Liver (tissue), 9 donors: ENCODE results near the gene ATP11A. TPM values are rescaled to one million over a fixed set of nuclear protein-coding genes. Genes with fewer than 3 reads are reported as not detected.

Source experiments
- DNase-seq: peaks from one replicate; pipeline ENCODE4 v3.0.0-alpha.2; 2017; ENCODE audit warnings: low spot score
- H3K27ac ChIP-seq, 2 donors: one replicate each; pipeline ENCODE4 v1.7.0; 2013; ENCODE audit warnings: inconsistent platforms in 2 of 2, low read length in 2 of 2, control low read depth in 1 of 2, low read depth in 1 of 2, mild to moderate bottlenecking in 1 of 2
- H3K27me3 ChIP-seq, 4 donors: one replicate each; pipeline versions ENCODE4 v1.6.1 to v1.7.0; 2013; ENCODE audit warnings: low read length in 3 of 4, inconsistent platforms in 1 of 4, mild to moderate bottlenecking in 1 of 4, moderate library complexity in 1 of 4; ENCODE audit not compliant: control insufficient read depth in 4 of 4, insufficient read depth in 4 of 4
- H3K36me3 ChIP-seq, 4 donors: one replicate each; pipeline versions ENCODE4 v1.6.1 to v1.7.0; 2013; ENCODE audit warnings: low read length in 3 of 4, mild to moderate bottlenecking in 3 of 4, low read depth in 1 of 4, moderate library complexity in 1 of 4; ENCODE audit not compliant: control insufficient read depth in 4 of 4, insufficient read depth in 3 of 4
- H3K4me1 ChIP-seq, 4 donors: one replicate each; pipeline versions ENCODE4 v1.6.1 to v1.7.0; 2013; ENCODE audit warnings: low read length in 3 of 4, mild to moderate bottlenecking in 3 of 4, moderate library complexity in 1 of 4; ENCODE audit not compliant: control insufficient read depth in 4 of 4, insufficient read depth in 4 of 4
- H3K4me3 ChIP-seq, 3 donors: one replicate each; pipeline versions ENCODE4 v1.6.1 to v1.7.0; 2013; ENCODE audit warnings: low read length in 3 of 3, control low read depth in 1 of 3, low read depth in 1 of 3, mild to moderate bottlenecking in 1 of 3
- H3K9ac ChIP-seq, 2 donors: one replicate each; pipeline ENCODE4 v1.7.0; 2013; ENCODE audit warnings: low read length in 2 of 2, mild to moderate bottlenecking in 2 of 2, moderate library complexity in 2 of 2, control low read depth in 1 of 2, low read depth in 1 of 2
- H3K9me3 ChIP-seq, 4 donors: one replicate each; pipeline versions ENCODE4 v1.6.1 to v1.7.0; 2013; ENCODE audit warnings: low read length in 3 of 4; ENCODE audit not compliant: control insufficient read depth in 4 of 4
- ATF3 ChIP-seq: IDR thresholded peaks from 2 replicates; pipeline ENCODE4 v1.6.1; 2016; ENCODE audit warnings: antibody characterized with exemption
- EGR1 ChIP-seq, 2 donors: IDR thresholded peaks; 2 replicates each; pipeline ENCODE4 v1.6.1; 2016 to 2018; ENCODE audit warnings: antibody characterized with exemption in 2 of 2, low read depth in 2 of 2
- FOXA1 ChIP-seq: IDR thresholded peaks from 2 replicates; pipeline ENCODE4 v1.6.1; 2016; ENCODE audit warnings: antibody characterized with exemption
- GABPA ChIP-seq, 2 donors: IDR thresholded peaks in 1 of 2; conservative IDR thresholded peaks in 1 of 2; 2 replicates each; pipeline ENCODE4 v1.6.1; 2016; ENCODE audit warnings: antibody characterized with exemption in 2 of 2, mild to moderate bottlenecking in 1 of 2, moderate library complexity in 1 of 2
- HNF4A ChIP-seq, 2 donors: conservative IDR thresholded peaks; 2 replicates each; pipeline ENCODE4 v1.6.1; 2016; ENCODE audit warnings: antibody characterized with exemption in 2 of 2, mild to moderate bottlenecking in 2 of 2
- JUND ChIP-seq, 2 donors: IDR thresholded peaks; 2 replicates each; pipeline ENCODE4 v1.6.1; 2016; ENCODE audit warnings: antibody characterized with exemption in 2 of 2
- MAX ChIP-seq: IDR thresholded peaks from 2 replicates; pipeline ENCODE4 v1.6.1; 2016; ENCODE audit warnings: antibody characterized with exemption
- NR2F2 ChIP-seq: IDR thresholded peaks from 2 replicates; pipeline ENCODE4 v1.6.1; 2016; ENCODE audit warnings: antibody characterized with exemption
- RAD21 ChIP-seq, 2 donors: IDR thresholded peaks; 2 replicates each; pipeline ENCODE4 v1.6.1; 2016; ENCODE audit warnings: antibody characterized with exemption in 2 of 2, mild to moderate bottlenecking in 2 of 2
- REST ChIP-seq: IDR thresholded peaks from 2 replicates; pipeline ENCODE4 v1.6.1; 2016; ENCODE audit warnings: antibody characterized with exemption, mild to moderate bottlenecking
- RXRA ChIP-seq, 2 donors: IDR thresholded peaks; 2 replicates each; pipeline ENCODE4 v1.6.1; 2017 to 2018; ENCODE audit warnings: antibody characterized with exemption in 2 of 2, mild to moderate bottlenecking in 1 of 2
- TAF1 ChIP-seq: conservative IDR thresholded peaks from 2 replicates; pipeline ENCODE4 v1.6.1; 2016; ENCODE audit warnings: antibody characterized with exemption, mild to moderate bottlenecking
- YY1 ChIP-seq: IDR thresholded peaks from 2 replicates; pipeline ENCODE4 v1.6.1; 2016; ENCODE audit warnings: antibody characterized with exemption, mild to moderate bottlenecking
- ZBTB33 ChIP-seq: IDR thresholded peaks from 2 replicates; pipeline ENCODE4 v1.6.1; 2016; ENCODE audit warnings: antibody characterized with exemption
- WGBS: extraction: QIAGEN DNeasy Blood & Tissue Kit; methylation state at CpG from one replicate; pipeline ENCODE4 v1.1.7; 2013; 5-methylcytosine and 5-hydroxymethylcytosine counted together
- polyA plus RNA-seq, 2 donors: library from polyadenylated mRNA; stranded (reverse) in 1 of 2; unstranded in 1 of 2; fragments of 200-250 nt in 1 of 2; fragments of >200 nt in 1 of 2; fragmentation: Nextera tagmentation in 1 of 2; extraction: Ambion mirVana in 1 of 2; gene quantifications; one replicate each; pipeline versions ENCODE4 v1.2.1 to v1.2.3, GENCODE V29; 2013 to 2015
- total RNA-seq, 2 donors: library from RNA; depleted of rRNA; stranded (reverse); fragments of >200 nt; gene quantifications; one replicate each; pipeline ENCODE4 v1.2.3, GENCODE V29; 2014
- donor health status: healthy.
- donor health status: healthy.
- donor health status: healthy.
- donor health status: healthy.
- donor health status: healthy.

Gene ATP11A
- total and polyA plus RNA-seq, 4 donors, result 8.7 to 27.9 (median 13.8) TPM

- Histone ChIP-seq H3K9me3 (no peaks in the 10 kb centered on the region), H3K27ac (no peak overlapping the region), H3K27me3 (no peaks in the 10 kb centered on the region), H3K9ac (no peak overlapping the region), H3K4me1 (no peaks in the 10 kb centered on the region), H3K4me3 (no peak overlapping the region), H3K36me3 (no peaks in the 10 kb centered on the region)
- WGBS, result 70% methylated on average over 1 of the region's 1 CpG
- TF ChIP-seq EGR1 (IDR thresholded peaks at IDR 0.05; ENCODE audit: low read depth in 2 of 2) (no peak), MAX (no peak), RXRA (IDR thresholded peaks at IDR 0.05) (no peak), TAF1 (no peak), FOXA1 (no peak), RAD21 (IDR thresholded peaks at IDR 0.05) (no peak), HNF4A (conservative IDR thresholded peaks at IDR 0.05) (no peak), ATF3 (no peak), YY1 (no peak), GABPA (IDR thresholded peaks at IDR 0.05 in 1 of 2, conservative IDR thresholded peaks at IDR 0.05 in 1 of 2) (no peak), REST (no peak), NR2F2 (no peak)
- DNase-seq, result no peak
Measured at GRCh38 chr13:112912726-112913440, 223.0 kb downstream of the ATP11A start.

- no peak overlapping the region for H3K9ac ChIP-seq
- H3K27ac ChIP-seq, result no peak overlapping the region
- no peak for DNase-seq
- no peaks in the 10 kb centered on the region for H3K4me1 ChIP-seq
- no peaks in the 10 kb centered on the region for H3K9me3 ChIP-seq
- TF ChIP-seq TAF1 (no peak), RAD21 (IDR thresholded peaks at IDR 0.05) (no peak), GABPA (IDR thresholded peaks at IDR 0.05 in 1 of 2, conservative IDR thresholded peaks at IDR 0.05 in 1 of 2) (no peak), NR2F2 (no peak), FOXA1 (no peak), ZBTB33 (no peak), ATF3 (no peak), JUND (IDR thresholded peaks at IDR 0.05) (no peak), HNF4A (conservative IDR thresholded peaks at IDR 0.05) (no peak), REST (no peak), YY1 (no peak), RXRA (IDR thresholded peaks at IDR 0.05) (no peak)
- no peaks in the 10 kb centered on the region for H3K36me3 ChIP-seq
- H3K4me3 ChIP-seq, result no peak overlapping the region
- 97% methylated on average over 14 of the region's 14 CpGs for WGBS
- H3K27me3 ChIP-seq, result no peaks in the 10 kb centered on the region
Measured at GRCh38 chr13:112916296-112916695, 226.5 kb downstream of the ATP11A start.
